ENCODE measurements around the gene MME.
A peak's percentile ranks its signal among the peaks of the same experiment; 100 is the strongest.

The MME gene

GRCh38 chr3:155076888-155077287 lies 3.2 kb upstream of the MME start:
- Histone ChIP-seq H3K9me3 (ENCODE audit: control insufficient read depth, insufficient read depth, low read length) (peaks cover 13% of the 10 kb centered on the region; the same call in 1 of the 2 replicates), H3K36me3 (ENCODE audit: control insufficient read depth, low read length) (peaks cover 22% of the 10 kb centered on the region), H3K79me2 (ENCODE audit: control insufficient read depth, low read length) (peaks cover 33% of the 10 kb centered on the region), H3K4me1 (ENCODE audit: control insufficient read depth, low read length) (peaks cover 15% of the 10 kb centered on the region), H3K27me3 (ENCODE audit: control insufficient read depth, low read length) (no peaks in the 10 kb centered on the region), H4K20me1 (ENCODE audit: control insufficient read depth, insufficient read depth, low read depth, low read length) (no peaks in the 10 kb centered on the region), H3K27ac (ENCODE audit: low read depth, low read length) (no peak overlapping the region), H3K4me2 (ENCODE audit: low read length) (no peak overlapping the region), H3K4me3 (ENCODE audit: low read length) (no peak overlapping the region), H3K9me2 (replicated peaks; ENCODE audit: control insufficient read depth, low read length) (no peaks in the 10 kb centered on the region), H3F3A (ENCODE audit: control insufficient read depth, insufficient read depth) (no peaks in the 10 kb centered on the region; the same call in 1 of the 2 replicates)
- TF ChIP-seq EZH2phosphoT487 (IDR thresholded peaks at IDR 0.05; ENCODE audit: borderline replicate concordance, low read length) (no peak), CTCF (IDR thresholded peaks at IDR 0.05; ENCODE audit: low read depth, low read length, poor library complexity, severe bottlenecking) (no peak)

GRCh38 chr3:155078711-155079467 lies 1.2 kb upstream of the MME start:
- Histone ChIP-seq H3K36me3 (ENCODE audit: control insufficient read depth, low read length) (peaks cover 42% of the 10 kb centered on the region), H3K9me2 (replicated peaks; ENCODE audit: control insufficient read depth, low read length) (no peaks in the 10 kb centered on the region), H3K4me3 (ENCODE audit: low read length) (peak overlapping the region; percentile 87), H4K20me1 (ENCODE audit: control insufficient read depth, insufficient read depth, low read depth, low read length) (no peaks in the 10 kb centered on the region), H3K27me3 (ENCODE audit: control insufficient read depth, low read length) (no peaks in the 10 kb centered on the region), H3F3A (ENCODE audit: control insufficient read depth, insufficient read depth) (no peaks in the 10 kb centered on the region), H3K27ac (ENCODE audit: low read depth, low read length) (peak overlapping the region; percentile 79), H3K4me2 (ENCODE audit: low read length) (peak overlapping the region; percentile 98), H3K4me1 (ENCODE audit: control insufficient read depth, low read length) (peaks cover 35% of the 10 kb centered on the region), H3K79me2 (ENCODE audit: control insufficient read depth, low read length) (peaks cover 53% of the 10 kb centered on the region), H3K9me3 (ENCODE audit: control insufficient read depth, insufficient read depth, low read length) (peaks cover 13% of the 10 kb centered on the region; the same call in 1 of the 2 replicates)
- peak; percentile 31 for TF ChIP-seq CTCF (IDR thresholded peaks at IDR 0.05; ENCODE audit: low read depth, low read length, poor library complexity, severe bottlenecking)
- no peak for TF ChIP-seq EZH2phosphoT487 (IDR thresholded peaks at IDR 0.05; ENCODE audit: borderline replicate concordance, low read length)

- H3K27ac ChIP-seq (ENCODE audit: low read depth, low read length): peak overlapping the region; percentile 79
- H3K4me1 ChIP-seq (ENCODE audit: control insufficient read depth, low read length): peaks cover 35% of the 10 kb centered on the region
- no peaks in the 10 kb centered on the region for H3K9me2 ChIP-seq (replicated peaks; ENCODE audit: control insufficient read depth, low read length)
- H3F3A ChIP-seq (ENCODE audit: control insufficient read depth, insufficient read depth): no peaks in the 10 kb centered on the region
- no peaks in the 10 kb centered on the region for H4K20me1 ChIP-seq (ENCODE audit: control insufficient read depth, insufficient read depth, low read depth, low read length)
- H3K27me3 ChIP-seq (ENCODE audit: control insufficient read depth, low read length): no peaks in the 10 kb centered on the region
- H3K36me3 ChIP-seq (ENCODE audit: control insufficient read depth, low read length): peaks cover 47% of the 10 kb centered on the region
- peak overlapping the region; percentile 87 for H3K4me3 ChIP-seq (ENCODE audit: low read length)
- peaks cover 58% of the 10 kb centered on the region for H3K79me2 ChIP-seq (ENCODE audit: control insufficient read depth, low read length)
- H3K4me2 ChIP-seq (ENCODE audit: low read length): peak overlapping the region; percentile 98
- peaks cover 11% of the 10 kb centered on the region; the same call in 1 of the 2 replicates for H3K9me3 ChIP-seq (ENCODE audit: control insufficient read depth, insufficient read depth, low read length)
- TF ChIP-seq EZH2phosphoT487 (IDR thresholded peaks at IDR 0.05; ENCODE audit: borderline replicate concordance, low read length): no peak
- TF ChIP-seq CTCF (IDR thresholded peaks at IDR 0.05; ENCODE audit: low read depth, low read length, poor library complexity, severe bottlenecking): no peak
Measured at GRCh38 chr3:155079468-155079745, 712 bp upstream of the MME start.

Data from DOHH2 (cell line).